ENCODE results near the gene PNKD.

DNA sequence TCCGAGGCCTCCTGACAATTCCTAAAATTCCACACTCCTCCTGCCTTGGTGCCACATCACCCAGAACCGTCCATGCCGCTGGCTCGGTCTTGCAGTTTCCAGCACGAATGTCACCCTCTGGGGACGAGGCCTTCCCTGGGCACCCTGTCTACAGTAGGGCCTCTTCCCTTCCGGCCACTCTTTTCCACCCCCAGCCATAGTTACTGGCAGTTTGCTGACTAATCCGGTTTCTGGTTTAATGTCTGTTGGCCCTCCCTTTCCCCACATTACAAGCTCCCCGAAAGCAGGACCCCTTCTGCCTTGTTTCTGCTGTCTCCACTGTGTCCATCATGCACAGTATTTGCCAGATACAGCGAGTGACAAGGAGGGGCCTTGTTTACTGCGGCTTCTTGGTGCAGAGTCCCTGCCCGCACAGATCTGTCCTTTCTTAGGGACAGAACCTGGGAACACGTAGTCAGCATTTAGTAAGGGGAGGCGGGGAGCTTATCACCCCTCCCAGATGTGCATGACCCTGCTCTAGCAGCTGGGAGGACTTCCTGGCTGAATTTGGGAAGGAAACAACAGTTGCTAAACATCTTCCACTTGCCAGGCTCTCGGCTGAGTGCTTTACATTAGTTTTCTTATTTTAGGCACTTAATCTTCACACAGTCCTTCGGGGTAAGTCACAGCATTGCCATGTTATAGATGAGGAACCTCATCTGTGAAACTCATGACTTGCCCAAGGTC lies 62.8 kb downstream of the PNKD start:
- TF ChIP-seq MYC (IDR thresholded peaks at IDR 0.05; ENCODE audit: insufficient read depth, insufficient read length, insufficient replicate concordance, low read length, severe bottlenecking) (no peak), POLR2A (IDR thresholded peaks at IDR 0.05; ENCODE audit: low read depth, low read length) (0 out of 2 replicates have a peak, but pooled peaks have one; percentile 24)
- TF ChIP-seq, protein P1, sequence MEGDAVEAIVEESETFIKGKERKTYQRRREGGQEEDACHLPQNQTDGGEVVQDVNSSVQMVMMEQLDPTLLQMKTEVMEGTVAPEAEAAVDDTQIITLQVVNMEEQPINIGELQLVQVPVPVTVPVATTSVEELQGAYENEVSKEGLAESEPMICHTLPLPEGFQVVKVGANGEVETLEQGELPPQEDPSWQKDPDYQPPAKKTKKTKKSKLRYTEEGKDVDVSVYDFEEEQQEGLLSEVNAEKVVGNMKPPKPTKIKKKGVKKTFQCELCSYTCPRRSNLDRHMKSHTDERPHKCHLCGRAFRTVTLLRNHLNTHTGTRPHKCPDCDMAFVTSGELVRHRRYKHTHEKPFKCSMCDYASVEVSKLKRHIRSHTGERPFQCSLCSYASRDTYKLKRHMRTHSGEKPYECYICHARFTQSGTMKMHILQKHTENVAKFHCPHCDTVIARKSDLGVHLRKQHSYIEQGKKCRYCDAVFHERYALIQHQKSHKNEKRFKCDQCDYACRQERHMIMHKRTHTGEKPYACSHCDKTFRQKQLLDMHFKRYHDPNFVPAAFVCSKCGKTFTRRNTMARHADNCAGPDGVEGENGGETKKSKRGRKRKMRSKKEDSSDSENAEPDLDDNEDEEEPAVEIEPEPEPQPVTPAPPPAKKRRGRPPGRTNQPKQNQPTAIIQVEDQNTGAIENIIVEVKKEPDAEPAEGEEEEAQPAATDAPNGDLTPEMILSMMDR (IDR thresholded peaks at IDR 0.05 in 2 of 3, conservative IDR thresholded peaks at IDR 0.05 in 1 of 3; ENCODE audit: control insufficient read depth in 2 of 3, extremely low read depth in 1 of 3, insufficient read depth in 1 of 3, low read depth in 3 of 3, low read length in 3 of 3) = no peak
- TF ChIP-seq, protein P2, sequence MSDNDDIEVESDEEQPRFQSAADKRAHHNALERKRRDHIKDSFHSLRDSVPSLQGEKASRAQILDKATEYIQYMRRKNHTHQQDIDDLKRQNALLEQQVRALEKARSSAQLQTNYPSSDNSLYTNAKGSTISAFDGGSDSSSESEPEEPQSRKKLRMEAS (IDR thresholded peaks at IDR 0.05; ENCODE audit: low read depth, low read length) = no peak
